ENCODE measurements around the gene GNG12.

The GNG12 gene

DNA sequence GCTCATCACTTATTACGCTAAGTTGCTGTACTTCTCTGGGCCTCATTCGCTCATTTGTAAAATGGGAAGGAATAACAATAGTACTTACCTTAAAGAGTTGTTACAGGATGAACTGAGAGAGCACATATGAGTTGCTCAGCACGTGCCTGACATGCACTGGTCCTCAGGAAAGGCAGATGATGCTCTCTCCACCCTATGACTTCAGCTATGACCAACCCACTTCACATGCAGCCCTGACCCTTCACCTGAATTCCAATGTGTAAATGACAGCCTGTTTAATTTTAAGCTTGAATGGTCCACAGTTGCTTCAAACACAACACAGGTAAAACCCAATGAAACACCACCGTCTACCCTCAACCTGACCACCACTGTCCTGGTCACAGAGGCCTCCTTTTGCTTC is 115.4 kb downstream of the GNG12 start:
- H3K4me3 ChIP-seq (ENCODE audit: insufficient read depth, low read length, poor library complexity, severe bottlenecking): no peak overlapping the region
- H3K9me3 ChIP-seq (ENCODE audit: insufficient read depth, low read length): no peaks in the 10 kb centered on the region
- TF ChIP-seq, protein P1, sequence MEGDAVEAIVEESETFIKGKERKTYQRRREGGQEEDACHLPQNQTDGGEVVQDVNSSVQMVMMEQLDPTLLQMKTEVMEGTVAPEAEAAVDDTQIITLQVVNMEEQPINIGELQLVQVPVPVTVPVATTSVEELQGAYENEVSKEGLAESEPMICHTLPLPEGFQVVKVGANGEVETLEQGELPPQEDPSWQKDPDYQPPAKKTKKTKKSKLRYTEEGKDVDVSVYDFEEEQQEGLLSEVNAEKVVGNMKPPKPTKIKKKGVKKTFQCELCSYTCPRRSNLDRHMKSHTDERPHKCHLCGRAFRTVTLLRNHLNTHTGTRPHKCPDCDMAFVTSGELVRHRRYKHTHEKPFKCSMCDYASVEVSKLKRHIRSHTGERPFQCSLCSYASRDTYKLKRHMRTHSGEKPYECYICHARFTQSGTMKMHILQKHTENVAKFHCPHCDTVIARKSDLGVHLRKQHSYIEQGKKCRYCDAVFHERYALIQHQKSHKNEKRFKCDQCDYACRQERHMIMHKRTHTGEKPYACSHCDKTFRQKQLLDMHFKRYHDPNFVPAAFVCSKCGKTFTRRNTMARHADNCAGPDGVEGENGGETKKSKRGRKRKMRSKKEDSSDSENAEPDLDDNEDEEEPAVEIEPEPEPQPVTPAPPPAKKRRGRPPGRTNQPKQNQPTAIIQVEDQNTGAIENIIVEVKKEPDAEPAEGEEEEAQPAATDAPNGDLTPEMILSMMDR (IDR thresholded peaks at IDR 0.05; ENCODE audit: insufficient read depth, low read length, poor library complexity, severe bottlenecking): no peak
- TF ChIP-seq EZH2phosphoT487 (conservative IDR thresholded peaks at IDR 0.05; ENCODE audit: low read length): no peak
- no peaks in the 10 kb centered on the region for H3K36me3 ChIP-seq (ENCODE audit: low read length)
- H3K4me2 ChIP-seq (ENCODE audit: low read depth, low read length, poor library complexity, severe bottlenecking): no peak overlapping the region
- no peaks in the 10 kb centered on the region for H4K20me1 ChIP-seq (ENCODE audit: low read depth, low read length)
- no peaks in the 10 kb centered on the region for H3K9me2 ChIP-seq (replicated peaks; ENCODE audit: insufficient read depth, low read length)
- no peaks in the 10 kb centered on the region for H3K79me2 ChIP-seq (ENCODE audit: insufficient read depth, low read length)
- no peak overlapping the region for H3K9ac ChIP-seq (ENCODE audit: low read length)
- no peak overlapping the region for H2AFZ ChIP-seq (ENCODE audit: low read depth, low read length, severe bottlenecking)
- no peak overlapping the region for H3K27ac ChIP-seq (ENCODE audit: low read depth, low read length)
- H3F3A ChIP-seq (ENCODE audit: insufficient read depth): no peaks in the 10 kb centered on the region
- H3K27me3 ChIP-seq (ENCODE audit: low read length): no peaks in the 10 kb centered on the region

DNA sequence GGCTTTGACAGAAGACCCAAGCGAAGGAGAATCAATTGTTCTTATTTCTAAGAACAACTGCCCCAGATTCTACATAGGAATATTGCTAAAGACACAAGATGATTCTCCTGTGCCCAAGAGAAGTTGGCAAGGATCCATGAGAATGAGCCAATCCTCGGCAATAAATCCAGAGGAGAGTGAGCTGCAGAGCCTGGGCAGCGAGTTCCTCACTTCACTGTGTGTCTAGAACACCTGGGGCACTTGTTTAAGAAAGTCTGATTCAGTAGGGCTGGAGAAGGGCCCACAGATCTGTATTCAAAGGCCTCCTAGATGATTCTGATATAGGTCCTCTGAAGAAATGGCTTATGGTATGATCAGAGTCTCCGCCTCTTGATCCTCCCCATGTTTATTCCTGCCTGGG is 116.5 kb downstream of the GNG12 start:
- no peaks in the 10 kb centered on the region for H4K20me1 ChIP-seq (ENCODE audit: low read depth, low read length)
- no peaks in the 10 kb centered on the region for H3K27me3 ChIP-seq (ENCODE audit: low read length)
- no peaks in the 10 kb centered on the region for H3F3A ChIP-seq (ENCODE audit: insufficient read depth)
- no peak overlapping the region for H3K27ac ChIP-seq (ENCODE audit: low read depth, low read length)
- no peaks in the 10 kb centered on the region for H3K9me2 ChIP-seq (replicated peaks; ENCODE audit: insufficient read depth, low read length)
- H3K36me3 ChIP-seq (ENCODE audit: low read length): no peaks in the 10 kb centered on the region
- TF ChIP-seq, protein P1 (IDR thresholded peaks at IDR 0.05; ENCODE audit: insufficient read depth, low read length, poor library complexity, severe bottlenecking): no peak
- TF ChIP-seq EZH2phosphoT487 (conservative IDR thresholded peaks at IDR 0.05; ENCODE audit: low read length): no peak
- H3K9me3 ChIP-seq (ENCODE audit: insufficient read depth, low read length): no peaks in the 10 kb centered on the region
- H3K9ac ChIP-seq (ENCODE audit: low read length): no peak overlapping the region
- H3K4me3 ChIP-seq (ENCODE audit: insufficient read depth, low read length, poor library complexity, severe bottlenecking): no peak overlapping the region
- H2AFZ ChIP-seq (ENCODE audit: low read depth, low read length, severe bottlenecking): no peak overlapping the region
- H3K4me2 ChIP-seq (ENCODE audit: low read depth, low read length, poor library complexity, severe bottlenecking): no peak overlapping the region
- no peaks in the 10 kb centered on the region for H3K79me2 ChIP-seq (ENCODE audit: insufficient read depth, low read length)

DNA sequence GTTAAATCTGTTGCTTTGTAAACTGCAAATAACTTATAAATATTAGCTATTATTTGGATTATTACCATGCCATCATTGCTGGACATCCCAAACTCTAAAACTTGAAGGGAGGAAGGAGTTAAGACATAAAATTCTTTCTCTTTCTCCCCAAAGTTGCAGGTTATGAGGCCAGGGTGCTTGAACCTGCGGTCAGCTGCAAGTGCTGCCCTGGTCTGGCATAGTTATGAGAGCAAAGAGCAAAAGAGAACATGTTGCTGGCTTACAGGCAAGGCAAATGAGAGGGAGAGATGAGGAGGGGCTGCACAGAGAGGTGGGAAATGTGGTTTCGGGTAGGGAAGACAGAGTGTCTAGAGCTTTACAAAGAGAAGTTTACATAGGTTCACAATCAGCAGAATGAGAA is 117.4 kb downstream of the GNG12 start:
- Histone ChIP-seq H3K9me3 (ENCODE audit: insufficient read depth, low read length) (no peaks in the 10 kb centered on the region), H3K27me3 (ENCODE audit: low read length) (no peaks in the 10 kb centered on the region), H3K79me2 (ENCODE audit: insufficient read depth, low read length) (no peaks in the 10 kb centered on the region), H2AFZ (ENCODE audit: low read depth, low read length, severe bottlenecking) (no peak overlapping the region), H3K4me2 (ENCODE audit: low read depth, low read length, poor library complexity, severe bottlenecking) (no peak overlapping the region), H3K9ac (ENCODE audit: low read length) (no peak overlapping the region), H3F3A (ENCODE audit: insufficient read depth) (no peaks in the 10 kb centered on the region), H3K4me3 (ENCODE audit: insufficient read depth, low read length, poor library complexity, severe bottlenecking) (no peak overlapping the region), H3K27ac (ENCODE audit: low read depth, low read length) (no peak overlapping the region), H3K9me2 (replicated peaks; ENCODE audit: insufficient read depth, low read length) (no peaks in the 10 kb centered on the region), H3K36me3 (ENCODE audit: low read length) (no peaks in the 10 kb centered on the region), H4K20me1 (ENCODE audit: low read depth, low read length) (no peaks in the 10 kb centered on the region)
- TF ChIP-seq EZH2phosphoT487 (conservative IDR thresholded peaks at IDR 0.05; ENCODE audit: low read length): no peak
- TF ChIP-seq, protein P1 (IDR thresholded peaks at IDR 0.05; ENCODE audit: insufficient read depth, low read length, poor library complexity, severe bottlenecking): no peak

Data from SU-DHL-6 (cell line).